GM19455 (cell line): ENCODE measurements around the gene FOXJ2.
"Not testable (repeated sequence)": the region's sequence is repeated elsewhere in the genome, so short reads cannot be mapped to it uniquely, and the experiment has no call there.

Experiments
- ATAC-seq: cut with Tn5 transposase; IDR thresholded peaks from one replicate; pipeline ENCODE4 v1.9.1; 2021; ENCODE audit not compliant: unreplicated experiment

FOXJ2 gene

GRCh38 chr12:8064131-8064530 is 31.6 kb downstream of the FOXJ2 start:
- ATAC-seq: no peak

GRCh38 chr12:8065991-8066594 is 33.6 kb downstream of the FOXJ2 start, which contains the start of gene C3AR1:
TSS of gene C3AR1 (minus strand) at chr12:8066359. CDS start at chr12:8060185, 6,174 bp downstream.
- ATAC-seq: peak; percentile 55

DNA sequence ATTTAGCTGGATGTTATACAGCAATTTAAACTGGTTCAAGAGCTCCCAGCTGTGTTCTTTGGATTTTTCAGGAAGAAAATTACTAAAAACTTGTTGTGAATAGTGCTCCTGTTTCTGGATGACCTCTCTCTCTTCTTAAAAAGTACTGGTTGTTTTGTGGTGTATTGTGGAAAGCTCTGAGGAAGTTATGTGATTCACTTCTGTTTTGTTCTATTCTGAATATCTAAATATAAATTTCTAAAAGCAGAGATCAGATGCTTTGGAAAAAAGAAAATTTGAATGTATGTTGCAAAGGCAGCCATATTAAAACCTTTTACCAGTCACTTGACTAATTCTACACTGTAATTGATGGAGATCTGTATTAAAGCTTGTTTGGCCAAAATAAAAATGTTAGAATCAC is 37.1 kb downstream of the FOXJ2 start:
- ATAC-seq: no peak

- not testable (repeated sequence) for ATAC-seq
These were observed 39.3 kb downstream of the FOXJ2 start for GRCh38 chr12:8071820-8072219.

GRCh38 chr12:8075935-8076334 is 43.4 kb downstream of the FOXJ2 start:
- no peak for ATAC-seq

- no peak for ATAC-seq
These were observed 43.9 kb downstream of the FOXJ2 start for GRCh38 chr12:8076366-8076765.

GRCh38 chr12:8077207-8077606 is 44.7 kb downstream of the FOXJ2 start:
- no peak for ATAC-seq

DNA sequence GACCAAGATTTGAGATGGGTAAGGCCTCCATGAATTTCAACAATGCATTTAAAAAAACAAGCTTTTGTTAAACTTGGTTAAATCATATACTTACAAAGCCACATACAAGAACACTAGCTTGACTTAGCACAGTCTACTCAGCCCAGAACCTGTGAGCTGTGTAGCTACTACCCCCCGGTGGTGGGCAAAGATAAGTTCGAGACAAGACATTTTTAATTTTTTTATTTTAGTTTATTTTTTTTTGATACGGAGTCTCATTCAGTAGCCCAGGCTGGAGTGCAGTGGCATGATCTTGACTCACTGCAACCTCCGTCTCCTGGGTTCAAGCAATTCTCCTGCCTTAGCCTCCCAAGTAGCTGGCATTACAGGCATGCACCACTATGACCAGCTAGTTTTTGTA is 45.9 kb downstream of the FOXJ2 start:
- no peak for ATAC-seq

DNA sequence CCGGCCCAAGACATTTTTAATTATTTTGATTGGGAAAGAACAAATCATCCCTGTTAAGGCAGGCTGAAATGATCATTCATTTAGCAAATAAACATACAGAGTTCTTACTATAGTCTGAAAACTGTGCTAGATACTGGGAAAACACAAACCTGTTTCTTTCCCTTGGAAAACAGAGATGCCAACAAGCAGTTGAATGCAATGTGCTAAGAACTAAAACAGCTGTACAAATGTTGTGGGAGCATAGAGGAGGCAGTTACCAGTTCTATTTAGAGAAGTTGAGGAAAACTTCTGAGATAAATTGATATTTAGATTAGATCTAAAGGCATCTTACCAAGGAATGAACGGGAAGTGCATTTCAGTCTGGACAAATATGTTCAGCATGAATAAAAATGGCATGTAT is 46.4 kb downstream of the FOXJ2 start:
- ATAC-seq: no peak

DNA sequence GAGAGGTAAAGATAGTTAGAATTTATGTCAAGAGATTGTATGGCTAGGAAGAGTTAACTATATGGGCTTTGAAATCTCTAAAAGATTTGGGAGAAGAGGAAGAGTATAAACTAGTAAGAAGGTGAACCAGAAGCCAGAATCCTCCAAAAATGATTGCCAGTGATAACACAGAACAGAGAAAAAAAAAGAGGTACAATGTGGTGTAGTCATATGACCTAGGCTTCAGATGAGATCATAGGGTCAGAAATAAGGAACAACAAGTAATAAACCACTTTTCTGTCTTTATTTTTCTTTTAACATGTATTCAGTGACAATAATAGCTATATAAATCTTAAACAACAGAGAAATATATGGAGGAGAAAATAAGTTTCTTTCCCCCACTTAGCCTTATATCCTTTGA is 47.6 kb downstream of the FOXJ2 start:
- no peak for ATAC-seq

- ATAC-seq: peak; percentile 31
These were observed 48.9 kb downstream of the FOXJ2 start for GRCh38 chr12:8081251-8081920.

GRCh38 chr12:8082808-8083100 is 50.2 kb downstream of the FOXJ2 start:
- ATAC-seq: no peak

GRCh38 chr12:8084351-8084750 is 51.8 kb downstream of the FOXJ2 start:
- ATAC-seq: not testable (repeated sequence)

- ATAC-seq: no peak
These were observed 55.1 kb downstream of the FOXJ2 start for GRCh38 chr12:8087666-8088065.

GRCh38 chr12:8088574-8088973 is 56.1 kb downstream of the FOXJ2 start:
- ATAC-seq: peak; percentile 64

GRCh38 chr12:8089277-8089676 is 56.8 kb downstream of the FOXJ2 start:
- ATAC-seq: not testable (repeated sequence)

DNA sequence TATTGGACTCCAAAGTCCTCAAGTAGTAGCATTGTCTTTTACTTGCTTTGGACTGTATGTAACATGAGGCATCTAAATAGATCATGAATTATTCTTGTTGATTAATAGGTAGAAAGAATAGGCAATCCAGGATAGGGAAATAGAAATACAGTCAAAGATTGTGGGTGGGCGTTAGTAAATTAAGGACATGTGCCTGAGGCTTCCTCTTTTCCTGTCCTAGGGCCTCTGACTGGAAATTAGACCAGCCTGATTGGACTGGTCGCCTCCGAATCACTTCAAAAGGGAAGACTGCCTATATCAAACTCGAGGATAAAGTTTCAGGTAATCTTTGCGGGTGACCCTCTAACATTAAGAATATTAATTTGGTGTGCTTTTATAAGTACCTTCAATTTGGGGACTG is 57.2 kb downstream of the FOXJ2 start:
- no peak for ATAC-seq

DNA sequence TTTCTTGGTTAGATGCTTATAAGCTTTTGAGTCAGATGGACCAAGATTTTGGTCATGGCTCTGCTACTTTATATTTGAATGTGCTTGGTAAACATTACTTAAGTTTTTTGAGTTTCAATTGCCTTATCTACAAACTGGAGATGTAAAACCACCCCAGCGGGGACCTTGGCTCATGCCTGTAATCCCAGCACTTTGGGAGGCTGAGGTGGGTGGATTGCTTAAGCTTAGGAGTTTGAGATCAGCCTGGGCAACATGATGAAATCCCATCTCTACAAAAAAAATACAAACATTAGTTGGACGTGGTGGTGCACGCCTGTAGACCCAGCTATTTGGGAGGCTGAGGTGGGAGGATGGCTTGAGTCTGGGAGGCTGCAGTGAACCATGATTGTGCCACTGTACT is 60.8 kb downstream of the FOXJ2 start:
- no peak for ATAC-seq

GRCh38 chr12:8096281-8096915 is 63.9 kb downstream of the FOXJ2 start:
- no peak for ATAC-seq

GRCh38 chr12:8099235-8099634 is 66.7 kb downstream of the FOXJ2 start:
- no peak for ATAC-seq
